HG03354 (cell line): ENCODE results near the gene ZNF334.

Experiments used
- ATAC-seq: cut with Tn5 transposase; IDR thresholded peaks from one replicate; pipeline ENCODE4 v1.9.1; 2021; ENCODE audit warnings: mild to moderate bottlenecking; ENCODE audit not compliant: unreplicated experiment, poor library complexity, severe bottlenecking

The ZNF334 gene

DNA sequence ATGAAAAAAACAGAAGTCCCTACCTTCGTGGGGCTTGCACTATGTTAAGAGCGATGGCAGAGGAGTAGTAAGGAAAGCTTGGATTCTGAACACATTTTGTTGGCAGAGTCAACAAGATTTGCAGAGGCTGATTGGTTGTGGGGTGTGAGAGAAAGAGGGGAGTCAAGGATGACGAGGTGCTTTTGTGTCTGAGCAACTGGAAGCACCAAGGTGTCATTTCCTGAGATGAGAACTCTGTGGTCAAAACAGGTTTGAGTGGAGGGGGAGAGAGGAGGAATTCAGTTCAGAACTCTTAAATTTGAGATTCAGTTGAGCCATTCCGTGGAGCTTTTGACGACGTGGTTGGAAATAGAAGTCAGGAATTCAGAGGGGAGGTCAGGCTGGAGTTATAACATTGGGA is 33.6 kb upstream of the ZNF334 start:
- ATAC-seq = no peak

- no peak for ATAC-seq
Measured at GRCh38 chr20:46546298-46546697, 32.9 kb upstream of the ZNF334 start.

DNA sequence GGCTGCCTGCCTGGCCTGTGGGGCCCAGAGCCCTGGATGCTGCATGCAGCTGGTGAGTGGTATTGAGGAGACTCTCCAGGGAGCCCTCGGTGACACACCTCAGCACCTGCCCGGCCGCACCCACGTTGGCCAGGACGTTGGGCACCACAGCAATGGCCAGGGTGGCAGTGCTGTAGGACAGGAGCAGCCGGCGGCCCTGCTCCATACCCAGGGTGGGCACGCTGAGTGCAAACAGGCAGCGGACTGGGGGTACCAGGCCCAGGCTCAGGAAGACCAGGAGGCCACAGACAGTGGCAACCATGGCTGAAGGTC is 32.4 kb upstream of the ZNF334 start:
- no peak for ATAC-seq

GRCh38 chr20:46545077-46545826 is 31.9 kb upstream of the ZNF334 start:
- no peak for ATAC-seq

DNA sequence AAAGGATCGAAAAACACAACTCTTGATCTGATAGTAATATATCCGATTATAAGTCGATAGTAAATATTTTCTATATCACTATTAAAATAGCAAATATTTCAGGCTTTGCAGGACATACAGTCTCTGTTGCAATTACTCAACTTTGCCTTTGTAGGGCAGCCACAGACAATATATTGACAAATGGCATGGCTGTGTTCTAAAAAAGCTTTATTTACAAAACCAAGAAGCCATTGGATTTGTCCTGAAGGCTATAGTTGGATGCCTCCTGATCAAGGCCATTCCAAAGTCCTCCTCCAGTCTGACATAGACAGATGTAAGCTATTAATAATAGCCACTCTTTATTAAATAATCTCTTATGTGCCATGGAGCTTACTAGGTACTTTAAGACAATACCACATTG is 31.2 kb upstream of the ZNF334 start:
- no peak for ATAC-seq

DNA sequence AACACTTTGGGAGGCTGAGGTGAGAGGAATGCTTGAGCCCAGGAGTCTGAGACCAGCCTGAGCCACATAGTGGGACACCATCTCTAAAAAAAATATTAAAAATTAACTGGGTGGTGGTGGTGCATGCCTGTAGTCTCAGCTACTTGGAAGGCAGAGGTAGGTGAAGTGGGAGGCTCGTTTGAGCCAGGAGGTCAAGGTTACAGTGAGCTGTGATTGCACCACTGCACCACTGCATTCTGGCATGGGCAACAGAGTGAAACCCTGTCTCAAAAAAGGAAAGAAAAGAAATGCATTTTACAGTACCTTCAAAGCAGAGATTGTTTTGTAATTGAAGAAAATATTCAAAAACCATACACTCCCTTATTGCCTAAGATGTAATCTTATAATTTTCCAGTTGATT is 30.6 kb upstream of the ZNF334 start:
- ATAC-seq = no peak

GRCh38 chr20:46543033-46543432 is 29.7 kb upstream of the ZNF334 start:
- ATAC-seq = no peak

DNA sequence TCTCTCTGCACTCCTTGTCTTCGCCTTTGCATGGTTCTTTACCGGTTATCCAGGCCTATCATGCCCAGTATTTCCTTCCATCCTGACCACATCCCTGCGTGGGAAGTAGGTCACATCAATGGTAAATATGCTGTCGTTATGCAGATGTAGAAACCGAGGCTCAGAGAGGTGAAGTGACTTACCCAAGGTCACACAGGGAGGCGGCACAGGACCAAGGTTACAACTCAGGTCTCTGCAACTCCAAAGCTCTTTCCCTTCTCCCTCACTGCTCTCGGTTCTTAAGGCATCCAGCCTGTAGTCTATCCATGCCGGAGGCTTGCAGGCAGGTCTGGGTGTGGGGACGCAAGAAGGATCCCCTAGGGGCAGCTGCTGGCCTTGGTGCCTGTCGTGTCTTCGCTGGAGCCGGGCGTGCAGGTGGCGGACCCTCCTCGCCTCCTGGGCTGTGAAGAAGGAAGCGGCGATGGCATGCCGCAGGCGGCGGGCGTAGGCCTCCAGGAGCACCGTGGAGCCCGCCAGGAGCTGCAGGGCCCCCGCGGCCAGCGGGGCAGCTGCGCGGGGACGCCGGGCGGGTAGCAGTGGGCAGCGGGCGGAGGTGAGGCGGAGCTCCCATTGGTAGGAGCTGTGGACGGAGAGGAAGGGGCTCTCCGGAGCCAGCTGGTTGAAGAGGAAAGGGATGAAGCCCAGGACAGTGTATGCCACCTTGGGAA is 28.0 kb upstream of the ZNF334 start:
- no peak for ATAC-seq

DNA sequence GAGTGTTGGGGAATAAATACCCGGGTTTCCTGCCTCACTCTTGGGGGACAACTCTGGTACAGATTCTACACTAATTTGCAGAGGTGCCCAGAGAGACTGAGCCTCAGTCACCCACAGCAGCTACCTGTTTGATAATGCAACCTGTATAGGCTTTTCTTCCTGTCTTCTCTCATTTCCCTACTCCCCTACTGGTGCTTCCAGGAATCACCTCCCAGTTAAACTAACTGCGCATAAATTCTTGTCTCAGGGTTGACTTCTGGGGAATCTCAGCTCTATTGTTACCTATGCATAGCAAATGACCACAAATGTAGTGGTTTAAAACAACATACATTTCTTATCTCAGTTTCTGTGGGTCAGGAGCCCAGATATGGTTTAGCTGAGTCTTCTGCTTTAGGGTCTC is 25.8 kb upstream of the ZNF334 start:
- ATAC-seq = no peak

GRCh38 chr20:46530640-46531039 is 17.3 kb upstream of the ZNF334 start:
- ATAC-seq = no peak

DNA sequence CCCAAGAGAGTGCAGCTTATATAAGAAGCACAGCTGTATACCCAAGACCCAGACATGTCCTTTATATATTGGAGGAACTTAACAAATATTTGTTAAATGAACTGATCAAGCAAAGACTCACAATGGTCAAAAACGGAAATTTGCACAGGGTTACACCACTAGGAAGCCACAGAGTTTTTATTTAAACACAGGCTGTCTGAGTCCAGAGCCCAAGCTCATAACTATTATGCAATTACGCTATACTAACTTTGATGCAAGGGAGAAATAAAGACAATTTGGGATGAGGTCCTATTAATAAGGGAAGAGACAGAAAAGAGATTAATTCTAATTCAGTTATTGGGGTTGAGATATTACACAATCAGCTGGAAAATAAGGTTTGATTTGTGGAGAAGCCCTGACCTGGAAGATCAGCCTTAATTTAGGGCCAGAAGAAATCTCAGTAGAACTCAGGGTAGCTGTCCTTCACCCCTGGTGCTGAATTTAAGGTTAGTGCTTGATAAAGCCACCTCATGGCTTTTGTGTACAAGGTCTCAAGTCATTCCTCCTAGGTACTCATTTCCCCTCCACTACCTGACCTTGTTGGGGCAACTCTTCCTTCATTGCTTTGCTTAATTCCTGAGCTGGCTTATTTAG is 10.5 kb upstream of the ZNF334 start:
- no peak for ATAC-seq

- ATAC-seq = no peak
Measured at GRCh38 chr20:46523108-46523507, 9.7 kb upstream of the ZNF334 start.

DNA sequence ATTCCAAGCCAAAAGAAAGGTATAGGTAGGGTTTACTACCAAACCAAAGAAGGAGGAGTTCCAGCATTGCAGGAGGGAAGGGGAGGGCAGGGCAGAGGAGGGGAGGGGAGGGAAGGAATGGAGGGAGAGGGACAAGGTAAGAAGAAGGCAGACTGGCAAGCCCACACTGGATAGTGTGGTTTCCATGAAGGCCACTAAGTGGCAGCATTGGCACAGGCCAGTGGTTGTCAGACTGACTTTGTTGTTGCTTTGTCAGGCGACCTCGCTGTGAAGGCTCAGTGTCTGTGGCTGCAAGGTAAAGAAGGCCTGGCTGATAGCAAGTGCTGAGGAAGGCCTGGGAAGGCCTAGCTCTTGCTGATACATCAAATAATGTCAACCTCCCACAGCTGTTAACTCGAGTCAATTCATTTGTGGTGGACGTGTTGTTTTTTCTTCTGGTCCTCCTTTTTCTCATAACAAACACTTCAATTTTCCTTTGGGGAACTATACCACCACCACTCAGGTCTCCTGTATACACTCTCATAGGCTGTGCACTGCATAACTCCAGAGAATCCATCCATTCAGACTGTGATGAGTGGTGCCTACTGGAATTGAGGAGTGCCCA is 7.7 kb upstream of the ZNF334 start:
- no peak for ATAC-seq

DNA sequence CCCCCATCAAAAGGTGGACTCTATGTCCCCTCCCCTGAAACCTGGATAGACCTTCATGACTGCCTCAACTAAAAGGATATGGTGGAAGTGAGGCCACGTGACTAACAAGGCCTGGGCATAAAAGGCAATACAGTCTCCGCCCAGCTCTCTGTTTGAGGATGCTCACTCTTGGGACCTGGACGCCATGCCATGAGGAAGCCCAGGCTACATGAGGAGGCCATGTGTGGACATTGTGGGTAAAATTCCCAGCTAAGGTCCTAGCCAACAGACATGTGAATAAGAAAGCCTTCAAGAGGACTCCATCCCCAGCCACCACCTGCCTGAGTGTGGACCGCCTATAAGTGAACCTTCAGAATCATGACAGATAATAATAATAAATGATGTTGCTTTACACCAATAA is 7.2 kb upstream of the ZNF334 start:
- ATAC-seq = no peak

DNA sequence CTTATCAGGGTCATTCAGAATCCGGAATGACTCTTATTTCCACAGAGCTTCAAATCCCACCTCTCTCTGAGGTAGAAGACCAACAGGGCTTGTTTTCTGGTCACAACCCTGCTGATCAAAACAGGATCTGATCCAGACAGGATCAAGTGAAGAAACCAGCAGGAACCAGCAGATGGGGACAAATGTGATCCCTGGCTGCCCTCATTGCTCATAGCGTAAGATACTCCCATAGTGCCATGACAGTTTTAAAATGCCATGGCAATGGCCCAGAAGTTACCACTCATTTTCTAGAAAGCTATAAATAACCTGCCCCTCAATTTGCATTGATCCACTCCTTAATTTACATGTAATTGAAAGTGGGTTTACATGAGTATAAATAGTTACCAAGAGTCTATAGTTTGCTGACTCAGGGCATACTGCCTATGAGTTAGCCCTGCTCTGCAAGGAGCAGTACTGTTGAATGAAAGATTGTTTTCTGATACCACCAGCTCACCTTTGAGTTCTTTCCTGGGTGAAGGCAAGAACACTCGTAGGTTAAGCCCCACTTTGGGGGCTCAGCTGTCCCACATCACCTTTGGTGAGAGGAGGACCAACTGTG is 6.2 kb upstream of the ZNF334 start:
- no peak for ATAC-seq

GRCh38 chr20:46509523-46509922 is 3.8 kb downstream of the ZNF334 start:
- no peak for ATAC-seq

- no peak for ATAC-seq
Measured at GRCh38 chr20:46507760-46508407, 5.5 kb downstream of the ZNF334 start.

GRCh38 chr20:46505506-46505905 is 7.9 kb downstream of the ZNF334 start:
- no peak for ATAC-seq

GRCh38 chr20:46501961-46502360 is 11.4 kb downstream of the ZNF334 start:
- no peak for ATAC-seq

- ATAC-seq = no peak
Measured at GRCh38 chr20:46501337-46501942, 11.9 kb downstream of the ZNF334 start.
